MM.1S (cell line): ENCODE data around the gene CYP2A13.

Experiments used
- CTCF ChIP-seq: fragments of 300-600 bp; sonication (generic); IDR thresholded peaks from 2 replicates; pipeline ENCODE4 v1.5.1; 2016; ENCODE audit warnings: antibody characterized with exemption, low read length, mixed read lengths
- EZH2phosphoT487 ChIP-seq: fragments of 300-600 bp; sonication (generic); IDR thresholded peaks from 2 replicates; pipeline ENCODE4 v1.6.1; 2018; ENCODE audit warnings: antibody characterized with exemption, low read length

- no peak for TF ChIP-seq EZH2phosphoT487
- TF ChIP-seq CTCF: no peak
Observed at GRCh38 chr19:41128692-41129091, 40.4 kb downstream of the CYP2A13 start.
